GM21423 (cell line): ENCODE results near the gene HCAR3.
"Not testable (repeated sequence)": the region's sequence is repeated elsewhere in the genome, so short reads cannot be mapped to it uniquely, and the experiment has no call there.

Experiments used
- ATAC-seq: cut with Tn5 transposase; IDR thresholded peaks from one replicate; pipeline ENCODE4 v1.9.1; 2021; ENCODE audit warnings: mild to moderate bottlenecking, moderate library complexity; ENCODE audit not compliant: unreplicated experiment

Gene HCAR3

DNA sequence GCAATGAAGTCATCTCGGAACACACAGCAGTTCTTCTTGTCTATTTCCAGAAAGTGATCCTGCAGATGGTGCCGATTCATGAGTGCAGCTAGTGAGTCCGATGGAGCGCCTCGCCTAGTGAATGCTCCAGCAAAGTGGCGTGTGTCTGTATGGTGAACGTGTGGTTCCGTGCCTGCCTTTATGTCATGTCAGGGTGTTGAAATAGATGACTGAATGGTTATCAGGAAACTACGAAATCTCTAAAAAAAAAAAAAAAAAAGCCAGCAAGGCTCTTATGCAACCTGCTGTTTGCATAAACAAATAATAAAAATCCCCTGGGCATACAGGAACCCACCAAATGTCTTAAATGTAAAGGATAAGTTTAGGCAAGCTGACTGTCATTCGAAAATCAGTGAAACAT, at the start of gene HCAR3:
HCAR3 (minus strand) TSS at position 154 of the 400 bp plus-strand sequence; CDS start at position 80, 74 bp downstream.
- not testable (repeated sequence) for ATAC-seq

GRCh38 chr12:122757568-122757967, 41.0 kb upstream of the HCAR3 start:
- no peak for ATAC-seq

GRCh38 chr12:122754790-122755189, 38.2 kb upstream of the HCAR3 start:
- ATAC-seq: no peak

DNA sequence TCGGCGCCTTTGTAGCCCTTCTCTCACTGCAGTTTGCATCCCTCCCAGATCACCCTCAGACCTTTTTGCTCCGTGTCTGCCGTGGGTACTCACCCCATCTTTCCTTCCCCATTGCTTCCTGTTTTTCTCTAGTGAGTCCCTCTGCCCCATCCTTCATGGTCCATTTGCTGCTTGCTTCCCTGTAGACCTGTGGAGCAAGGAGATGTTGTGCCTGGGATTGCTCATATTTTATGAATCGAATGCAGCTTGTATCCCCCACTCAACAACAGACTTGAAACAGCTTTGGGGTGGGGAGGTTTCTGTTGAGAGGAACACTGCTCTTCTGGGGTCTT, 36.7 kb upstream of the HCAR3 start:
- ATAC-seq: no peak

DNA sequence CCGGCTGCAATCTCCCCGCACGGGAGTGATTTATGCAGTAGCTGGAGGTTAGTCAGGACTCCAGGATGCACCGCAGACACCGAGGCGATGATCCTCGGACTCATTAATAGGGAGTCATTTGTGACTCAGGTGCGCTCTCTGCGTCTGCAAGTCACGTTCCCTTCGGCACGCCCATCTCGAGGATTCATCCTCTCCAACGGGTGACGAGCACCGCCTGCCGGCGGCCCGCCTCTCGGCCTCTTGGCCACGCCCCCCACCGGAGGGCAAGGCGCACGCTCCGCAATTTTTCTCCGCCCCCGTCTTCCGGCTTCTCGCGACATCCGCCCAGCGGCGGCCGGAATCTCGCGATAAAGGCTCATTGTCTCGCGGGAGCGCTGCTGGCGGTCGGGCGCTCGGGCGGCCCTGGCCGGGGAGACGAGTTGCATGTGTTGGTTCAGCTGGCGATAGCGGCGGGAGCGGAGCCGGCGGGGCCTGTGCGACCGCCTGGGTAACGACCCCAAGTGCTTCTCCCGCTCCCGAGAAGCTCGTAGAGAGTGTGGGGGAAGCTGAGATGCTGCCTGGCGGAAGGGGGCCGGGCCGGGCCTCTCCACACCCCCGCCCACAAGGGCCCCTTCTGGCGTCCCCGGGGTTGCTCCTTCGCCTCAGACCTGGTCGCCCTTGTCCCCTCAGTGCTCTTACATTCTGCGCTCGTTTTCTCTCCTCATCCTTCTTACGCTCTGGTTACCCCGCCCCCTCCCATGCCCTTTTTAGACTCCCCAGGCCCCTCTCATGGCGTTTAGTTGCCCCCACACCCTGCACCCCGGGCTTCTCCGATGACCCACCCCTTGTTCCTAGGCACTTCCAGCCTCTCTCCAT, 36.1 kb upstream of the HCAR3 start, which contains the start of gene DENR:
DENR (plus strand) TSS at position 361 of the 855 bp plus-strand sequence. CDS start 878 bp downstream, outside the sequence.
- peak; percentile 97 for ATAC-seq

- ATAC-seq: not testable (repeated sequence)
Measured at GRCh38 chr12:122750781-122751515, 34.3 kb upstream of the HCAR3 start.

- ATAC-seq: no peak
Measured at GRCh38 chr12:122749569-122750332, 33.1 kb upstream of the HCAR3 start.

DNA sequence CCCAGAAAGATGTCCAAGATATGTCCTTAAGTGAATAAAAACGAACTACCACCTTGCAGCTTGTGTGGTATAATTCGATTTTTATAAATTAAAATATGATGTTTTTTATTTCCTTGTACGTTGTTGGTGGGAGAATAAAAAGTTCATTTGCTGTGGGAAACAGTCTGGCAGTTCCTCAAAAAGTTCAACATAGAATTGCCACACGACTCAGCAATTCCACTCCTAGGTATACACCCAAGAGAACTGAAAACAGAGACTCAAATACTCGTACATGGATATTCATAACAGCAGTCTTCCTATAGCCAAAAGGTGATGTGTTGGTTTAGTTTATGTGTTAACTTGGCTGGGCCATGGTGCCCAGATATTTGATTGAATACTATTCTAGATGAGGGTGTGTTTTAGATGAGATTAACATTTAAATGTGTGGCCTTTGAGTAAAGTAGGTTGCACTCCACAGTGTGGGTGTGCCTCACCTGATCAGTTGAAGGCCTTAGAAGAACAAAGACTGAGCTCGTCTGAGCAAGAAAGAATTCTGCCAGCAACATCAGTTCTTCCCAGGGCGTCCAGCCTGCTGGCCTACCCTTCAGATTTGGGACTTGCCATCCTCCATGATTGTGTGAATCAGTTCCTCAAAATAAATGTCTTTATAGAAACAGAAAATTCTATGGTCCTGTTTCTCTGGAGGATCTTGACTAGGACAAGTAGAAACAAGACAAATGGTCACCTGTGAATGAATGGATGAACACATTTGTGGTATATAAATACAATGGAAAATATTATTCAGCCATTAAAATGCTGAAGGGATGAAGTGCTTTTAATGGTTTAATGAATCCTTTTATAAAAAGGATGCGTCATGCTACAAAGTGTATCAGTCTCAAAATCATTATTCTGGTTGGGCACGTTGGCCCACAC, 30.9 kb upstream of the HCAR3 start:
- ATAC-seq: no peak

GRCh38 chr12:122743895-122744525, 27.4 kb upstream of the HCAR3 start:
- no peak for ATAC-seq

DNA sequence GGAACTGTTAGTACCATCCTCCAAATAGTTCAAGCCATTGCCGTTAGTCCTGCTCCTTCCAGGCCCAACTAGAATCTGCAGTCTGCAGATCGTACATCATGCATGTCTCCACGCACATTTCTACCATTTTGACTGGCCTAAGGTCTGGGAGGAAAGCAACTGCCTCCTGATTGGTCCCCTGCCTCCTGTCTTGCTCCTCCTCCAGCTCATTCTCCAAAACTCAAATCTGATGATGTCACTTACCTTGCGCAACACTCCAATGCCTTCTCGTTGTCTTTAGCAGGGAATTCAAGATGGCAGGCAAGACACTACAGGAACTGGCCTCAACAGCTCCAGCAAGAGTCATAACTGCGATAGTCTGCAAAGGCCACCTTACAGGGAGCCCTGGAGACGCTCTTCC, 23.7 kb upstream of the HCAR3 start:
- no peak for ATAC-seq

- ATAC-seq: no peak
Measured at GRCh38 chr12:122738571-122738970, 22.0 kb upstream of the HCAR3 start.

GRCh38 chr12:122732611-122733010, 16.0 kb upstream of the HCAR3 start:
- ATAC-seq: no peak

DNA sequence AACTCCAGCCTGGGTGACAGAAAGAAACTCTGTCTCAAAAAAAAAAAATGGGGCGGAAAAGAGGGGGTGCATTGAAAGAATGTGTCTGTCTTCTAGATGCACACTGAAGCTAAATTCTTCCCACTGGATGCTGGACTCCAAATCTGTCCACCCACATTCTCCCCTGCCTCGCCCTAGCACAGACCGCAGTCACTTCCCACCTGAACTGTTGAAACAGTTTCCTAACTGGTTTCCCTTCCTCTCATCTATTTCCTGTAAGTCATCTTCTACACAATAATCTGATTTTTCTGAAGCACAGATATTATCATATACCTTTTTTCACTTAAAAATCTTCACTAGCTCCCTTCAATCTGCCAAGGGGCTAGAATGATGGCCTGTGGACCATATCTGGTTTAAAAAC, 15.6 kb upstream of the HCAR3 start:
- no peak for ATAC-seq

DNA sequence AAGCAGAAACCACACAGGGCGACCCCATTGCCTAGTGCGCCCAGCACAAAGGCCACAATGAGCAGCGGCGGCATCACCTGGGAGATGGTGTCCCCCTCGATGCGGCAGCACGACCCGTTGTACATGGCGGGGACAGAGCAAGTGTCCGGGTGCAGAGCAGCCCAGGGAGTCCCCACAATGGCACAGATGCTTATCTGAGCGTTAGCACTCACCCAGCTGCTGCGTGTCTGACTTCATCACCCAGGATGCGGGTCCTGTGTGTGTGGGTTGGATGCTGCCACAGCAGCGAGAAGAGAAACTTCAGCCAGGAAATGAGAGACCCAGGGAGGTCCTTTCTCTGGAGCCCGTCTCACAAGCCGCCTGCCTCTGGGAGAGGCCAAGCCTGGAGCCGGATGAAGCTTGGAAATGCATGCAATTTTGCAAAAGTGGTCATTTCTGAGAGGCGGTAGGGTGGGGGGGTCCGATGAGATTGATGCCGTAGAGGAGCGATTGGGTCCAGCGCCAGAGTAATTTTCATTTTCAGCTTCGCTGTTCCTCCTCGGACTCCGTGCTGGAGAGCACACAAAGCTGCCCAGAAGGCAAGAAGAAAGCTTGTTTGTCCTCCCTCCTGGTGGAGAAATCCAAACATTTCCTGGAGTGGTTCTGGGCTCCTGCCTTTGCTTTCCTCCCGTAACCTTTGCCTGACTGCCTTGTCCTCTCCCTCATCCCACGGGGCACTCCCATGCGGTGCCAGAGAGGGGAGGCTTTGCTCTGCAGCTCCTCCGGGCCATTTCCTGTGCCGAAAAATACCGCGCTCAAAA, 13.8 kb upstream of the HCAR3 start, which contains the start of gene HCAR1:
HCAR1 (minus strand) TSS at position 630 of the 800 bp plus-strand sequence; CDS start at position 125, 505 bp downstream.
- ATAC-seq: no peak

DNA sequence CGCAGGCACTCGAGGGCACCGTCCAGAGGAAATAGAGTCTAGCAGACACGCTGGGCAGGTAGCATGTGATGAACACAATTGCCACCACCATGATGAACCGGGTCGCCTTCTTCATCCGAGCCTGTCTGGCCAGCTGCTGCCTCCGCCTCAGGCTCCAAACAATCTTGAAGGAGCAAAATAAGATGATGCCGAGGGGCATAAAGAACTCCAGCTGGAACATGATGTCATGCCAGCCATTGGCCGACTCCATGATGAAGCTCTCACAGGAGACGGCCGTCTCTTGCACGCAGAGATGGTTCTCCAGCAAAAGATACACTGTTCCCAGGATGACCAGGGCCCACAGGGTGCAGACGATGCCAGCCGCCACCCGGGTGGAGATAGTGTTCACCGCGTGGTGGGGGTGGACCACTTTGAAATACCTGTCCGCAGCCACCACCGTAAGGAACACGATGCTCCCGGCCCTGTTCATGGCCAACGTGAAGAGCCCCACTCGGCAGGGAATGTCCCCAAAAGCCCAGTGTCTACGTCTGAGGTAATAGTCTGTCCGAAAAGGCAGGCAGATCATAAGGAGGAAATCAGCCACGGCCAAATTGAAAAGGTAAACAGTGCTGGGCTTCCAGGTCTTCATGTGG, 13.1 kb upstream of the HCAR3 start:
- no peak for ATAC-seq

DNA sequence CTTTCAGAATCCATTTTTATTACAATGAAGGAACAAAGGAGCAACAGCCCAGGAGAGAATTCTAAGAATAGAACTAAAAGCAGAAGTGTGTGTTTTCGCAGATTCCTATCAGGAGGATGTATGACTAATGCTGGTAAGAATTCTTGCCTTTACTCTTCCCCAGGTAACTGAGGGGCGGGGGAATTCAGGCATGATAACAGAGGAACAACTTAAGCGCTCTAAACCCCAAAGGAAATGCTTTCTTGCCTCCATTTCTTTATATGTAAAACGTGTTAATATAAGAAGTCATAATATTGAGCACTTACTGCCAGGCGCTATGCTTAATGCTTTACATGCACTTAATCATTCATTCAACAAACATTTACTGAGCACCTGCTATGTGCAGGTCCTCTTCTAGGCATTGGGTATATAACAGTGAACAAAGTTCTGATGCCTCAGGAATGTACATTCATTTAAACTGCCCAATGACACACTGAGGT, 9.5 kb upstream of the HCAR3 start:
- no peak for ATAC-seq

- no peak for ATAC-seq
Measured at GRCh38 chr12:122725452-122726079, 9.0 kb upstream of the HCAR3 start.
